CD14-positive monocyte (primary cell): ENCODE results near the gene CDC42EP3. TPM values are rescaled to one million over a fixed set of nuclear protein-coding genes. Genes with fewer than 3 reads are reported as not detected.

ENCODE experiments used
- DNase-seq, 3 donors: peaks; one replicate each; pipeline ENCODE4 v3.0.0-alpha.2; 2011 to 2022
- H2AFZ ChIP-seq: 2 replicates; pipeline ENCODE4 v1.6.0; 2012; ENCODE audit warnings: mild to moderate bottlenecking, low read depth, low read length, inconsistent platforms; ENCODE audit not compliant: insufficient read depth, poor library complexity, severe bottlenecking
- H3K27ac ChIP-seq, 2 donors: 1 replicate in 1 of 2; 2 replicates in 1 of 2; pipeline ENCODE4 v1.5.1; 2012 to 2013; ENCODE audit warnings: low read length in 2 of 2, control low read depth in 1 of 2, inconsistent platforms in 1 of 2, low read depth in 1 of 2, mild to moderate bottlenecking in 1 of 2
- H3K27me3 ChIP-seq, 2 donors: one replicate each; pipeline versions ENCODE4 v1.6.0 to v1.6.1; 2011 to 2013; ENCODE audit warnings: low read length in 2 of 2; ENCODE audit not compliant: control insufficient read depth in 2 of 2, insufficient read depth in 2 of 2
- H3K36me3 ChIP-seq, 2 donors: replicated peaks in 1 of 2; 1 replicate in 1 of 2; 2 replicates in 1 of 2; pipeline versions ENCODE4 v1.5.1 to v1.6.1; 2012 to 2013; ENCODE audit warnings: low read length in 2 of 2, control low read depth in 1 of 2, inconsistent platforms in 1 of 2, mild to moderate bottlenecking in 1 of 2; ENCODE audit not compliant: insufficient read depth in 2 of 2, control insufficient read depth in 1 of 2
- H3K4me1 ChIP-seq, 2 donors: 1 replicate in 1 of 2; 2 replicates in 1 of 2; pipeline versions ENCODE4 v1.5.1 to v1.6.1; 2012 to 2013; ENCODE audit warnings: low read length in 2 of 2, control low read depth in 1 of 2, inconsistent platforms in 1 of 2, mild to moderate bottlenecking in 1 of 2, moderate library complexity in 1 of 2; ENCODE audit not compliant: insufficient read depth in 2 of 2, control insufficient read depth in 1 of 2
- H3K4me2 ChIP-seq: replicated peaks from 2 replicates; pipeline ENCODE3; 2012; ENCODE audit warnings: low read length, moderate library complexity, mild to moderate bottlenecking; ENCODE audit not compliant: poor library complexity, severe bottlenecking; ENCODE audit errors: extremely low read depth
- H3K4me3 ChIP-seq, 3 experiments: fragments of 200-600 bp in 1 of 3; sonication (generic) in 1 of 3; replicated peaks in 1 of 3; 1 replicate in 2 of 3; 2 replicates in 1 of 3; pipeline ENCODE4 v1.5.1; 2011 to 2013; ENCODE audit warnings: low read length in 3 of 3, mild to moderate bottlenecking in 3 of 3, control low read depth in 2 of 3, low read depth in 2 of 3, inconsistent platforms in 1 of 3, moderate library complexity in 1 of 3
- H3K79me2 ChIP-seq: 2 replicates; pipeline ENCODE4 v1.6.0; 2012; ENCODE audit warnings: mild to moderate bottlenecking, control low read depth, inconsistent platforms, low read length, moderate library complexity; ENCODE audit not compliant: insufficient read depth
- H3K9ac ChIP-seq: 2 replicates; pipeline ENCODE4 v1.6.0; 2017; ENCODE audit warnings: low read length, mild to moderate bottlenecking; ENCODE audit not compliant: insufficient read depth, poor library complexity, severe bottlenecking
- H3K9me3 ChIP-seq, 2 donors: replicated peaks in 1 of 2; 1 replicate in 1 of 2; 2 replicates in 1 of 2; pipeline versions ENCODE4 v1.5.1 to v1.6.1; 2012 to 2013; ENCODE audit warnings: low read length in 2 of 2, control low read depth in 1 of 2; ENCODE audit not compliant: control insufficient read depth in 1 of 2, insufficient read depth in 1 of 2
- H4K20me1 ChIP-seq: 2 replicates; pipeline ENCODE4 v1.6.0; 2012; ENCODE audit warnings: mild to moderate bottlenecking, low read length, control low read depth, moderate library complexity; ENCODE audit not compliant: insufficient read depth
- H3K27ac Mint-ChIP-seq, 7 donors: one replicate each; pipeline ENCODE4 v1.8.0; 2020; ENCODE audit warnings: mild to moderate bottlenecking in 7 of 7, mixed read lengths in 7 of 7, moderate library complexity in 6 of 7, inconsistent platforms in 2 of 7
- H3K27me3 Mint-ChIP-seq, 3 donors: one replicate each; pipeline ENCODE4 v1.8.0; 2021 to 2022; ENCODE audit warnings: low read depth in 3 of 3, mild to moderate bottlenecking in 3 of 3, mixed read lengths in 3 of 3, moderate library complexity in 3 of 3, inconsistent platforms in 1 of 3
- H3K36me3 Mint-ChIP-seq, 2 donors: one replicate each; pipeline ENCODE4 v1.8.0; 2020; ENCODE audit warnings: mixed read lengths in 2 of 2, inconsistent platforms in 1 of 2, mild to moderate bottlenecking in 1 of 2
- H3K4me1 Mint-ChIP-seq: one replicate; pipeline ENCODE4 v1.8.0; 2020; ENCODE audit warnings: mild to moderate bottlenecking, mixed read lengths
- H3K4me3 Mint-ChIP-seq, 2 donors: one replicate each; pipeline ENCODE4 v1.8.0; 2020; ENCODE audit warnings: mild to moderate bottlenecking in 2 of 2, mixed read lengths in 2 of 2, moderate library complexity in 1 of 2
- H3K9me3 Mint-ChIP-seq, 7 donors: one replicate each; pipeline ENCODE4 v1.8.0; 2020 to 2022; ENCODE audit warnings: mixed read lengths in 7 of 7, mild to moderate bottlenecking in 6 of 7, moderate library complexity in 6 of 7, inconsistent platforms in 2 of 7
- WGBS: methylation state at CpG from one replicate; pipeline ENCODE4 v1.1.5; 2013; ENCODE audit warnings: missing lambda C conversion rate; ENCODE audit not compliant: insufficient coverage; 5-methylcytosine and 5-hydroxymethylcytosine counted together
- intact Hi-C, 2 donors: fragments of 100-400 bp; cut with micrococcal nuclease; formaldehyde crosslinking; loops; one replicate each; pipeline versions ENCODE4 v1.15.0 to v1.15.1; 2023
- polyA plus RNA-seq, 3 donors: library from polyadenylated mRNA; depleted of rRNA in 1 of 3; unstranded in 2 of 3; stranded (reverse) in 1 of 3; fragments of 300-500 nt in 2 of 3; fragments of >200 nt in 1 of 3; fragmentation: Illumina TruSeq in 2 of 3; gene quantifications; 1 replicate in 2 of 3; 2 replicates in 1 of 3; pipeline ENCODE4 v1.2.3, GENCODE V29; 2012 to 2021
- TF ChIP-seq, protein P1 (sequence below): fragments of 200-600 bp; IDR thresholded peaks from one replicate; pipeline ENCODE4 v1.8.0; 2022; ENCODE audit warnings: antibody characterized with exemption, mild to moderate bottlenecking

CDC42EP3 gene
- polyA plus RNA-seq, 3 donors, result 179 to 272 (median 249) TPM

DNA sequence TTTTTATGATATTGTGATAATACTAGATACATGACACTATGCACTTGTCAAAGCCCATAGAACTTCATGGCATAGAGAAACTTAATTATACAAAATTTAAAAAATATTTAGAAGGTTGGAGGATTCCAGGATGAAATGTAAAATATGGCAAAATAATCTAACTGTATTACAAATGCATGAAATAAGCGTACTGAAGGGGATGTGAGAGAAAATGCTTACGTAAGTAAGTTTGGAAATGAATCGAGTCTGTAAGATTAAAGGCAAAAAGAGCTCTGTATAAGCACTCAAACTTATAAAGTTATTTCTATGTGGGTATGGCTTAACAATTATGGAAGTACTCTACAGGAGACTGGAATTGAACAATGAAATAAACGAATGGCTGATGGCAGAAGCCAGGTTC lies 13.4 kb upstream of the CDC42EP3 start:
- TF ChIP-seq, protein P1, sequence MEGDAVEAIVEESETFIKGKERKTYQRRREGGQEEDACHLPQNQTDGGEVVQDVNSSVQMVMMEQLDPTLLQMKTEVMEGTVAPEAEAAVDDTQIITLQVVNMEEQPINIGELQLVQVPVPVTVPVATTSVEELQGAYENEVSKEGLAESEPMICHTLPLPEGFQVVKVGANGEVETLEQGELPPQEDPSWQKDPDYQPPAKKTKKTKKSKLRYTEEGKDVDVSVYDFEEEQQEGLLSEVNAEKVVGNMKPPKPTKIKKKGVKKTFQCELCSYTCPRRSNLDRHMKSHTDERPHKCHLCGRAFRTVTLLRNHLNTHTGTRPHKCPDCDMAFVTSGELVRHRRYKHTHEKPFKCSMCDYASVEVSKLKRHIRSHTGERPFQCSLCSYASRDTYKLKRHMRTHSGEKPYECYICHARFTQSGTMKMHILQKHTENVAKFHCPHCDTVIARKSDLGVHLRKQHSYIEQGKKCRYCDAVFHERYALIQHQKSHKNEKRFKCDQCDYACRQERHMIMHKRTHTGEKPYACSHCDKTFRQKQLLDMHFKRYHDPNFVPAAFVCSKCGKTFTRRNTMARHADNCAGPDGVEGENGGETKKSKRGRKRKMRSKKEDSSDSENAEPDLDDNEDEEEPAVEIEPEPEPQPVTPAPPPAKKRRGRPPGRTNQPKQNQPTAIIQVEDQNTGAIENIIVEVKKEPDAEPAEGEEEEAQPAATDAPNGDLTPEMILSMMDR, result no peak
- no peaks in the 10 kb centered on the region for H3K36me3 ChIP-seq
- no peak overlapping the region for H2AFZ ChIP-seq
- no peak overlapping the region for H3K4me2 ChIP-seq
- Mint-ChIP-seq H3K27ac (no peak overlapping the region), H3K27me3 (peaks cover 0 to 7% (median under 1%) of the 10 kb centered on the region in 3 donors), H3K9me3 (peaks cover 5 to 11% (median 8%) of the 10 kb centered on the region in 7 donors), H3K4me3 (no peak overlapping the region), H3K4me1 (peaks cover 24% of the 10 kb centered on the region), H3K36me3 (peaks cover 5 to 8% of the 10 kb centered on the region in 2 donors)
- no peaks in the 10 kb centered on the region for H3K27me3 ChIP-seq
- no CpG with 5 or more reads among the region's 4 CpGs for WGBS
- no peak for DNase-seq
- no peak overlapping the region for H3K9ac ChIP-seq
- H3K27ac ChIP-seq, result no peak overlapping the region
- peaks cover 0 to 5% of the 10 kb centered on the region in 2 donors for H3K9me3 ChIP-seq
- peaks cover 18 to 20% of the 10 kb centered on the region in 2 donors for H3K4me1 ChIP-seq
- H3K79me2 ChIP-seq, result no peaks in the 10 kb centered on the region
- intact Hi-C loops, result no loop called here
- no peaks in the 10 kb centered on the region for H4K20me1 ChIP-seq
- no peak overlapping the region for H3K4me3 ChIP-seq

DNA sequence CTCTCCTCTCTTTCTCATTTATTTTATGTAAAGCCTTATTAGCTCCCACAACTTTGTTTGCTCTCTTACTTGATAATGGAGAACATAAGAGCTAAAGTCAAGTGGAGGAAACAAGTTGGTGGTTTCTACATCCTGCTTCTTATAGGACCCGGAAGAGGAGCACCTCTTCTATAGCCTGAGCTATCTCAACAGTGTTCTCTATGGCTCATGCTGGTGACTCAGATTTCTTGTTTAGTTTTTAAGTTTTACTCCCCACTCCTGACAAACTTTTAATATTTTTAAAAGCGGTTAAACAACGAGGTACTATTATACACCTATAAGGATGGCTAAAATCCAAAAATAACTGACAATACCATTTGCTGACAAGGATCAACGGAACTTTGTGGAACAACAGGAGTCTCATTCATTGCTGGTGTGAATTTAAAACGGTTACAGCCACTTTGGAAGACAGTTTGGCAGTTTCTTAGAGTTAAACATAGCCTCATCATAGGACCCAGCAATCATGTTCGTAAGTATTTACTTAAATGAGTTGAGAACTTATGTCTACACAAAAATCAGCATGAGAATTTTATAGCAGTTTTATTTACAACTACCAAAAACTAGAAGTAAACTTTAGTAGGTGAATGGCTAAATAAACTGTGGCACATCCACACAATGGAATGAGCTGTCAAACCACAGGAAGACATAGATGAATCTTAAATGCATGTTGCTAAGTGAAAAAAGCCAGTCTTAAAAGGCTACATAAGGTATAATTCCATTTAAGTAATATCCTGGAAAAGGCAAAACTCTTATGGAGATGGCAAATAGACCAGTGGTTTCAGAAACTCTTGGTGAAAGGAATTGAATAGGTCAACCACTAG lies 12.7 kb upstream of the CDC42EP3 start:
- peaks cover 5 to 11% (median 9%) of the 10 kb centered on the region in 7 donors for H3K9me3 Mint-ChIP-seq

More for the DNA sequence above, 12.7 kb upstream of the CDC42EP3 start:
- H3K4me3 ChIP-seq, result peak overlapping the region in 1 of 3 experiments; percentile 6
- no peak overlapping the region for H3K27ac ChIP-seq
- Mint-ChIP-seq H3K4me1 (peaks cover 24% of the 10 kb centered on the region), H3K27me3 (peaks cover 0 to 7% (median 0%) of the 10 kb centered on the region in 3 donors), H3K36me3 (peaks cover 5 to 8% of the 10 kb centered on the region in 2 donors), H3K27ac (peak overlapping the region in 3 of 7 donors; percentile 3 to 74 (median 50)), H3K4me3 (peak overlapping the region in 1 of 2 donors; percentile 52)
- peaks cover 0 to 5% of the 10 kb centered on the region in 2 donors for H3K9me3 ChIP-seq
- H2AFZ ChIP-seq, result peak overlapping the region; percentile 33
- WGBS, result 50% methylated on average over 1 of the region's 6 CpGs
- peak; percentile 40 to 61 (median 61) for DNase-seq
- H3K79me2 ChIP-seq, result no peaks in the 10 kb centered on the region
- H3K9ac ChIP-seq, result no peak overlapping the region
- no peaks in the 10 kb centered on the region for H4K20me1 ChIP-seq
- no peaks in the 10 kb centered on the region for H3K27me3 ChIP-seq
- peaks cover 18 to 20% of the 10 kb centered on the region in 2 donors for H3K4me1 ChIP-seq
- H3K36me3 ChIP-seq, result no peaks in the 10 kb centered on the region
- TF ChIP-seq, protein P1, result no peak
- intact Hi-C loops, result no loop called here
- H3K4me2 ChIP-seq, result peak overlapping the region; percentile 14
